ENCODE data around the gene GSN. TPM values are rescaled to one million over a fixed set of nuclear protein-coding genes. Genes with fewer than 3 reads are reported as not detected.

GSN gene
- total RNA-seq, 4 donors from 2014 or later, result 487 to 785 (median 662) TPM

GRCh38 chr9:121348221-121348620 lies 80.3 kb downstream of the GSN start:
- Histone ChIP-seq H3K4me3 (no peak overlapping the region), H3K27ac (peak overlapping the region; percentile 51 to 97 (median 84)), H3K9me3 (no peaks in the 10 kb centered on the region), H3K4me1 (peaks cover 73 to 82% of the 10 kb centered on the region in 2 donors), H3K36me3 (peaks cover 0 to 58% of the 10 kb centered on the region in 2 donors), H3K27me3 (no peaks in the 10 kb centered on the region)
- ATAC-seq, result no peak
- TF ChIP-seq CTCF (IDR thresholded peaks at IDR 0.05 in 4 of 5, conservative IDR thresholded peaks at IDR 0.05 in 1 of 5) (no peak), POLR2A (IDR thresholded peaks at IDR 0.05) (no peak)
- intact Hi-C loops (cut with DNase I; ENCODE audit: low total_unique reads), result no loop called here
- no peak for DNase-seq
- in situ Hi-C loops (cut with MboI; ENCODE audit: low sequenced_read_pairs in 4 of 4), result no loop called here

- DNase-seq, result peak in 1 of 2 donors; percentile 53
- Histone ChIP-seq H3K27ac (peak overlapping the region; percentile 51 to 97 (median 84)), H3K9me3 (no peaks in the 10 kb centered on the region), H3K36me3 (peaks cover 0 to 65% of the 10 kb centered on the region in 2 donors), H3K27me3 (no peaks in the 10 kb centered on the region), H3K4me3 (no peak overlapping the region), H3K4me1 (peaks cover 81 to 84% of the 10 kb centered on the region in 2 donors)
- peak; percentile 45 to 80 for ATAC-seq
- intact Hi-C loops (cut with DNase I; ENCODE audit: low total_unique reads), result no loop called here
- TF ChIP-seq POLR2A (IDR thresholded peaks at IDR 0.05) (no peak), CTCF (IDR thresholded peaks at IDR 0.05 in 4 of 5, conservative IDR thresholded peaks at IDR 0.05 in 1 of 5) (no peak)
- in situ Hi-C loops (cut with MboI; ENCODE audit: low sequenced_read_pairs in 4 of 4), result no loop called here
Observed at GRCh38 chr9:121349009-121349408, 81.0 kb downstream of the GSN start.

GRCh38 chr9:121350036-121350435 lies 82.1 kb downstream of the GSN start:
- H3K4me1 ChIP-seq, result peaks cover 74 to 81% of the 10 kb centered on the region in 2 donors
- H3K36me3 ChIP-seq, result peaks cover 0 to 66% of the 10 kb centered on the region in 2 donors
- H3K27ac ChIP-seq, result peak overlapping the region; percentile 51 to 97 (median 84)
- H3K9me3 ChIP-seq, result no peaks in the 10 kb centered on the region
- H3K4me3 ChIP-seq, result no peak overlapping the region
- TF ChIP-seq POLR2A (IDR thresholded peaks at IDR 0.05), result no peak
- TF ChIP-seq CTCF (IDR thresholded peaks at IDR 0.05 in 4 of 5, conservative IDR thresholded peaks at IDR 0.05 in 1 of 5), result no peak
- intact Hi-C loops (cut with DNase I; ENCODE audit: low total_unique reads), result no loop called here
- in situ Hi-C loops (cut with MboI; ENCODE audit: low sequenced_read_pairs in 4 of 4), result no loop called here
- DNase-seq (no peak), ATAC-seq (no peak)
- no peaks in the 10 kb centered on the region for H3K27me3 ChIP-seq

- TF ChIP-seq CTCF (IDR thresholded peaks at IDR 0.05 in 4 of 5, conservative IDR thresholded peaks at IDR 0.05 in 1 of 5), result no peak
- TF ChIP-seq POLR2A (IDR thresholded peaks at IDR 0.05), result no peak
- DNase-seq (no peak), ATAC-seq (peak; percentile 42 to 45)
- Histone ChIP-seq H3K9me3 (no peaks in the 10 kb centered on the region), H3K27me3 (no peaks in the 10 kb centered on the region), H3K36me3 (peaks cover 0 to 73% of the 10 kb centered on the region in 2 donors), H3K27ac (peak overlapping the region; percentile 51 to 97 (median 84)), H3K4me3 (no peak overlapping the region), H3K4me1 (peaks cover 63 to 73% of the 10 kb centered on the region in 2 donors)
- in situ Hi-C loops (cut with MboI; ENCODE audit: low sequenced_read_pairs in 4 of 4) (no loop called here), intact Hi-C loops (cut with DNase I; ENCODE audit: low total_unique reads) (no loop called here)
Observed at GRCh38 chr9:121350993-121351561, 83.1 kb downstream of the GSN start.
